Thoracic aorta (tissue), 2 donors: ENCODE measurements around the gene TUBB2B. TPM values are rescaled to one million over a fixed set of nuclear protein-coding genes. Genes with fewer than 3 reads are reported as not detected.

Experiments used
- ATAC-seq: fragments of 150-250 bp; one replicate; pipeline ENCODE4 v1.8.0; 2017; ENCODE audit warnings: low read depth; ENCODE audit not compliant: insufficient number of reproducible peaks, low FRiP score
- DNase-seq: peaks from one replicate; pipeline ENCODE4 v3.0.0-alpha.2; 2020; ENCODE audit warnings: low spot score
- H3K27ac ChIP-seq, 2 donors: fragments of 200-600 bp; sonication (generic); 1 replicate in 1 of 2; 2 replicates in 1 of 2; pipeline ENCODE4 v1.5.1; 2016; ENCODE audit warnings: mild to moderate bottlenecking in 2 of 2, moderate library complexity in 2 of 2
- H3K27me3 ChIP-seq: fragments of 200-600 bp; sonication (generic); replicated peaks from 2 replicates; pipeline ENCODE4 v1.6.0; 2016; ENCODE audit warnings: mild to moderate bottlenecking; ENCODE audit not compliant: insufficient read depth
- H3K36me3 ChIP-seq: fragments of 200-600 bp; sonication (generic); one replicate; pipeline ENCODE4 v1.5.1; 2016
- H3K4me1 ChIP-seq, 2 donors: fragments of 200-600 bp; sonication (generic); 1 replicate in 1 of 2; 2 replicates in 1 of 2; pipeline versions ENCODE4 v1.5.1 to v1.6.0; 2016; ENCODE audit warnings: low read depth in 2 of 2, mild to moderate bottlenecking in 1 of 2; ENCODE audit not compliant: control insufficient read depth in 1 of 2
- H3K4me3 ChIP-seq: fragments of 200-600 bp; sonication (generic); 2 replicates; pipeline ENCODE4 v1.5.1; 2016; ENCODE audit warnings: mild to moderate bottlenecking
- H3K9me3 ChIP-seq: fragments of 200-600 bp; sonication (generic); 2 replicates; pipeline ENCODE4 v1.5.1; 2016
- total RNA-seq, 2 donors: library from RNA; depleted of rRNA; stranded (reverse); fragments of >200 nt; gene quantifications; one replicate each; pipeline versions ENCODE4 v1.1.0 to v1.2.3, GENCODE V29; 2016
- TF ChIP-seq, protein P1 (sequence below): fragments of 200-600 bp; sonication (generic); IDR thresholded peaks from one replicate; pipeline ENCODE4 v1.5.1; 2019; ENCODE audit warnings: antibody characterized with exemption

The TUBB2B gene
- total RNA-seq, 2 donors from 2014 or later: 1.8 to 3.2 TPM

DNA sequence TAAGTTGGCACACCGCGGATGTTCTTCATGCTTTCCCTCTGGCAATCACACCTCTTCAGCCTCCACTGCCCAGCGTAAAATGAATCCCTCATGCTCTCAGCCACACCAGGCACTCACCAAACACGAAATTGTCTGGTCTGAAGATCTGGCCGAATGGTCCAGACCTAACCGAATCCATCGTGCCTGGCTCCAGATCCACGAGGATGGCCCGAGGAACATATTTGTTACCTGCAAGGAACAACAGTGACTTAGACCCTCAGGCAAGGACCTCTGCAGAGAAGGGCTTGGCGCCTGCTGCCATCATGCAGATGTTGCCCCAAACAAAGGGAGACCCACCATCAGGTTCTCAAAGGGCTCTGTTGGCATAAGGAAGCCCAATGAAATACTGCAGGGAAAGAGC lies 1.4 kb downstream of the TUBB2B start:
- H3K27me3 ChIP-seq: peaks cover 23% of the 10 kb centered on the region
- H3K4me3 ChIP-seq: no peak overlapping the region
- H3K36me3 ChIP-seq: no peaks in the 10 kb centered on the region
- peaks cover 21 to 44% of the 10 kb centered on the region in 2 donors for H3K4me1 ChIP-seq
- no peak for ATAC-seq
- no peak for DNase-seq
- H3K27ac ChIP-seq: no peak overlapping the region
- no peaks in the 10 kb centered on the region for H3K9me3 ChIP-seq
- TF ChIP-seq, protein P1, sequence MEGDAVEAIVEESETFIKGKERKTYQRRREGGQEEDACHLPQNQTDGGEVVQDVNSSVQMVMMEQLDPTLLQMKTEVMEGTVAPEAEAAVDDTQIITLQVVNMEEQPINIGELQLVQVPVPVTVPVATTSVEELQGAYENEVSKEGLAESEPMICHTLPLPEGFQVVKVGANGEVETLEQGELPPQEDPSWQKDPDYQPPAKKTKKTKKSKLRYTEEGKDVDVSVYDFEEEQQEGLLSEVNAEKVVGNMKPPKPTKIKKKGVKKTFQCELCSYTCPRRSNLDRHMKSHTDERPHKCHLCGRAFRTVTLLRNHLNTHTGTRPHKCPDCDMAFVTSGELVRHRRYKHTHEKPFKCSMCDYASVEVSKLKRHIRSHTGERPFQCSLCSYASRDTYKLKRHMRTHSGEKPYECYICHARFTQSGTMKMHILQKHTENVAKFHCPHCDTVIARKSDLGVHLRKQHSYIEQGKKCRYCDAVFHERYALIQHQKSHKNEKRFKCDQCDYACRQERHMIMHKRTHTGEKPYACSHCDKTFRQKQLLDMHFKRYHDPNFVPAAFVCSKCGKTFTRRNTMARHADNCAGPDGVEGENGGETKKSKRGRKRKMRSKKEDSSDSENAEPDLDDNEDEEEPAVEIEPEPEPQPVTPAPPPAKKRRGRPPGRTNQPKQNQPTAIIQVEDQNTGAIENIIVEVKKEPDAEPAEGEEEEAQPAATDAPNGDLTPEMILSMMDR: no peak

DNA sequence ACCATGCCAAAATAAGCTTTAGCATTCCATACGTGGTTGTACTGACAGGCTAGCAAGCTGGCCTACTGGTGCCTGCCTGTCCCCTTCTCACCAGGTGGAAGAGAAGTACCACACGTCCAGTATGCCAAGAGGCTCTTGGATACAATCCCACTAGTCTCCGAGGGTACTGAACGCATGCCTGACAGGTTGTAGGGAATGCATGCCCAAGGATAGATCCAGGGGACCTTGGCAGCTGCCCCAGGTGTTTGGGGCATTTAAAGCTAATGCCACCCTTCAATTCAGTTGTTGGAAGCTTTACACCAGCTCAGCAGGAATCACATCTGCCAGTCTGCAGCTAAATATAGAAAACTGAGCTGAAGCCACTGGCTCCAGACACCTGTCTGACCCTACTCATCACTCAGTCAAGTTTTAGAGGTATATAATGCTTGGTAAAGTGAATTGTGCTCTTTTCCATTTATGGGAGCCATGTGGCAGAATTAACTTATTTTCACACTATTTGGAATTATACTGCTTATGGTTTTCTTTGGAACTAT lies 4.9 kb downstream of the TUBB2B start:
- Histone ChIP-seq H3K27ac (no peak overlapping the region), H3K4me1 (peaks cover 6 to 12% of the 10 kb centered on the region in 2 donors), H3K27me3 (no peaks in the 10 kb centered on the region), H3K4me3 (no peak overlapping the region), H3K9me3 (no peaks in the 10 kb centered on the region), H3K36me3 (no peaks in the 10 kb centered on the region)
- ATAC-seq: no peak
- DNase-seq: no peak
- TF ChIP-seq, protein P1: no peak

DNA sequence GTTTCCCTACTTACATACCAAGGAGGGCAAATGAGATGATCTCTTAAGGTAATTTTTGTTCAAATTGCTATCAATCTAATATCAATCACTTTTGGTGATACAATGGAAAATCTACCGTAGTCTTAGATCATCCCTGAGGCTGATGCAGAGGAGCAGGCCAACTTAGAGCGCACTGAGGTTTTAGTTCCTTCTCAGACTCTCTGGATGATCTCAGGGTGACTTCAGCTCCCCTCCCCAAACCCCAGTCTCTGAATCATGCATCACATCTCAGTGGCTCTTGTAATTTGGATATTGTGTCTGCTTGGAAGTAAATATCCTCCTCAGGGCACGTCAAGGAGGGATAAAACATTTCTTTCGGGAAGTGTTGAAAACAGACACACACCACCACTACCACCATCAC lies 5.9 kb downstream of the TUBB2B start:
- H3K4me1 ChIP-seq: peaks cover 0 to 2% of the 10 kb centered on the region in 2 donors
- H3K36me3 ChIP-seq: no peaks in the 10 kb centered on the region
- H3K27me3 ChIP-seq: no peaks in the 10 kb centered on the region
- H3K9me3 ChIP-seq: no peaks in the 10 kb centered on the region
- H3K4me3 ChIP-seq: no peak overlapping the region
- TF ChIP-seq, protein P1: no peak
- DNase-seq: no peak
- no peak for ATAC-seq
- no peak overlapping the region for H3K27ac ChIP-seq

DNA sequence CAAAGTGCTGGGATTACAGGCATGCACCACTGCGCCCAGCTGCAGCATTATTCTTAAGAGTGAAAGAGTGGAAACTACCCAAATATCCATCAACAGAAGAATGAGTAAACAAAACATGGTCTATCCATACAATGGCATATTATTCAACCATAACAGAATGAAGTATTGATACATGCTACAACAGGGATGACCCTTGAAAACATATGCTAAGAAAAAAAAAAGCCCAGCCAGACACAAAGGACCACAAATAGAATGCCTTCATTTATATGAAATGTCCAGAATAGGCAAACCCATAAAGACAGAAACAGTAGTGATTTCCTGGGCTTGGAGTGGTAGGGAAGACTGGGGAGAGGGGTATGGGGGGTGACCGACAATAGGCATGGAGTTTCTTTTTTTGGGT lies 7.1 kb downstream of the TUBB2B start:
- H3K27me3 ChIP-seq: no peaks in the 10 kb centered on the region
- no peaks in the 10 kb centered on the region for H3K9me3 ChIP-seq
- no peak for ATAC-seq
- no peak overlapping the region for H3K27ac ChIP-seq
- DNase-seq: no peak
- H3K36me3 ChIP-seq: no peaks in the 10 kb centered on the region
- no peaks in the 10 kb centered on the region for H3K4me1 ChIP-seq
- H3K4me3 ChIP-seq: no peak overlapping the region
- TF ChIP-seq, protein P1: no peak

DNA sequence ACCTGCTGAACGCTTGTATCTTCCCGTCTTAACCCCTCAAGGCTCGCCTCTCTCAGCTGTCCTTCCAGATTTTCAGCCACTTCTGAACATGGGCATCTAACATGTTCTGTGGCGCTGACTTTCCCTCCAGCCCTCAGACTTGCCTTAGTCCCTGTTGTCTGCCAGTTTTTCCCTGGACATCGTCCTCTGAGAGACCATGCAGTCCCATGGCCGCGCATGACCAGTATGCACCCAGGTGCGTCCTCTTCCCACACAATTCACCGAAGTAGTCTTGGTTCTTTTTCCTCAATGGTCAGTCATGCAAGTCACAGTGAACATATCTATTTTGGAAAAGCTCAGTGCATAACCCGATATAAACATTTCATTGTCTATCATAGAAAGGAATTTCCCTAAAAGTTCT lies 9.2 kb downstream of the TUBB2B start:
- Histone ChIP-seq H3K27ac (no peak overlapping the region), H3K4me1 (peaks cover 6 to 8% of the 10 kb centered on the region in 2 donors), H3K9me3 (no peaks in the 10 kb centered on the region), H3K27me3 (no peaks in the 10 kb centered on the region), H3K36me3 (no peaks in the 10 kb centered on the region), H3K4me3 (no peak overlapping the region)
- DNase-seq (no peak), ATAC-seq (no peak)
- TF ChIP-seq, protein P1: no peak
